Measurements from ENCODE around the gene PIP4K2C.

GRCh38 chr12:57543581-57543980 lies 47.4 kb upstream of the PIP4K2C start:
- TF ChIP-seq EZH2 (IDR thresholded peaks at IDR 0.05; ENCODE audit: low read depth) (no peak), CTCF (conservative IDR thresholded peaks at IDR 0.05) (no peak)

Data from PC-9 (cell line).